Uterus (tissue), 2 donors: ENCODE data around the gene ERC2.

Source experiments
- POLR2A ChIP-seq, 2 donors: fragments of 450-650 bp; IDR thresholded peaks; one replicate each; pipeline ENCODE4 v1.6.1; 2016; ENCODE audit warnings: antibody characterized with exemption in 2 of 2, mild to moderate bottlenecking in 1 of 2, moderate library complexity in 1 of 2
- TF ChIP-seq, protein P1 (sequence below), 4 experiments: fragments of 200-600 bp in 2 of 4; fragments of 450-650 bp in 2 of 4; sonication (generic) in 2 of 4; IDR thresholded peaks; one replicate each; pipeline ENCODE4 v1.5.1; 2016 to 2019; ENCODE audit warnings: antibody characterized with exemption in 4 of 4, mild to moderate bottlenecking in 2 of 4, moderate library complexity in 1 of 4

DNA sequence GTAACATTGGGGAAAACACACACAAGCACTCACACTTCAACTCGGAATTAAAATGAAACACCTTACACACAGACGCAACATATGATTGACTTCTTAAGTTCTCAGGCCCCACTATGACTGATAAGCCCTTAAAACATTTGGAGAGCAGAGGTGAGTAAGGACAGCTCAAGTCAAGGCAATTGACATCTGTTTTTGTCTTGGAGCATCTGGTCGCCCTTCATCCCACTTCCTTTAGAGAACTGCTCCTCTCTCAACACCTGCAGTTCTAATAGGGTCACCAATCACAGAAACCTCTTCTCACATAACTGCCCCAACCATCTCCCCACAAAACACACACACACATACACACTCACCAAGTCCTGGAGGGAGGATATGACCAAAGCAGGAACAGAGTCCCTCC is 43.4 kb downstream of the ERC2 start:
- no peak for TF ChIP-seq POLR2A (IDR thresholded peaks at IDR 0.05)
- TF ChIP-seq, protein P1, sequence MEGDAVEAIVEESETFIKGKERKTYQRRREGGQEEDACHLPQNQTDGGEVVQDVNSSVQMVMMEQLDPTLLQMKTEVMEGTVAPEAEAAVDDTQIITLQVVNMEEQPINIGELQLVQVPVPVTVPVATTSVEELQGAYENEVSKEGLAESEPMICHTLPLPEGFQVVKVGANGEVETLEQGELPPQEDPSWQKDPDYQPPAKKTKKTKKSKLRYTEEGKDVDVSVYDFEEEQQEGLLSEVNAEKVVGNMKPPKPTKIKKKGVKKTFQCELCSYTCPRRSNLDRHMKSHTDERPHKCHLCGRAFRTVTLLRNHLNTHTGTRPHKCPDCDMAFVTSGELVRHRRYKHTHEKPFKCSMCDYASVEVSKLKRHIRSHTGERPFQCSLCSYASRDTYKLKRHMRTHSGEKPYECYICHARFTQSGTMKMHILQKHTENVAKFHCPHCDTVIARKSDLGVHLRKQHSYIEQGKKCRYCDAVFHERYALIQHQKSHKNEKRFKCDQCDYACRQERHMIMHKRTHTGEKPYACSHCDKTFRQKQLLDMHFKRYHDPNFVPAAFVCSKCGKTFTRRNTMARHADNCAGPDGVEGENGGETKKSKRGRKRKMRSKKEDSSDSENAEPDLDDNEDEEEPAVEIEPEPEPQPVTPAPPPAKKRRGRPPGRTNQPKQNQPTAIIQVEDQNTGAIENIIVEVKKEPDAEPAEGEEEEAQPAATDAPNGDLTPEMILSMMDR (IDR thresholded peaks at IDR 0.05), result no peak
